GM23338 (cell line): ENCODE measurements around the gene PRKAR1B.

Experiments used
- CTCF ChIP-seq, 2 experiments: fragments of 200-600 bp in 1 of 2; sonication (generic) in 1 of 2; conservative IDR thresholded peaks; 2 replicates each; pipeline versions ENCODE4 v1.5.1 to v1.6.1; 2016 to 2017; ENCODE audit warnings: antibody characterized with exemption in 2 of 2, low read depth in 2 of 2, mild to moderate bottlenecking in 2 of 2, moderate library complexity in 1 of 2
- EZH2phosphoT487 ChIP-seq: fragments of 200-600 bp; sonication (generic); IDR thresholded peaks from one replicate; pipeline ENCODE4 v1.8.1; 2018; ENCODE audit warnings: antibody characterized with exemption; ENCODE audit not compliant: unreplicated experiment
- JUNB ChIP-seq: IDR thresholded peaks from one replicate; pipeline ENCODE4 v1.6.1; 2016; ENCODE audit warnings: antibody characterized with exemption; ENCODE audit not compliant: unreplicated experiment
- POLR2AphosphoS5 ChIP-seq: IDR thresholded peaks from 2 replicates; pipeline ENCODE4 v1.6.1; 2016; ENCODE audit warnings: antibody characterized with exemption, low read depth
- TF ChIP-seq, protein P1 (sequence below): IDR thresholded peaks from one replicate; pipeline ENCODE4 v1.6.1; 2018; ENCODE audit warnings: antibody characterized with exemption; ENCODE audit not compliant: unreplicated experiment

GRCh38 chr7:589781-590575 lies 137.1 kb downstream of the PRKAR1B start:
- TF ChIP-seq CTCF (conservative IDR thresholded peaks at IDR 0.05; ENCODE audit: low read depth in 2 of 2) (no peak), POLR2AphosphoS5 (no peak), EZH2phosphoT487 (no peak), JUNB (no peak)
- TF ChIP-seq, protein P1, sequence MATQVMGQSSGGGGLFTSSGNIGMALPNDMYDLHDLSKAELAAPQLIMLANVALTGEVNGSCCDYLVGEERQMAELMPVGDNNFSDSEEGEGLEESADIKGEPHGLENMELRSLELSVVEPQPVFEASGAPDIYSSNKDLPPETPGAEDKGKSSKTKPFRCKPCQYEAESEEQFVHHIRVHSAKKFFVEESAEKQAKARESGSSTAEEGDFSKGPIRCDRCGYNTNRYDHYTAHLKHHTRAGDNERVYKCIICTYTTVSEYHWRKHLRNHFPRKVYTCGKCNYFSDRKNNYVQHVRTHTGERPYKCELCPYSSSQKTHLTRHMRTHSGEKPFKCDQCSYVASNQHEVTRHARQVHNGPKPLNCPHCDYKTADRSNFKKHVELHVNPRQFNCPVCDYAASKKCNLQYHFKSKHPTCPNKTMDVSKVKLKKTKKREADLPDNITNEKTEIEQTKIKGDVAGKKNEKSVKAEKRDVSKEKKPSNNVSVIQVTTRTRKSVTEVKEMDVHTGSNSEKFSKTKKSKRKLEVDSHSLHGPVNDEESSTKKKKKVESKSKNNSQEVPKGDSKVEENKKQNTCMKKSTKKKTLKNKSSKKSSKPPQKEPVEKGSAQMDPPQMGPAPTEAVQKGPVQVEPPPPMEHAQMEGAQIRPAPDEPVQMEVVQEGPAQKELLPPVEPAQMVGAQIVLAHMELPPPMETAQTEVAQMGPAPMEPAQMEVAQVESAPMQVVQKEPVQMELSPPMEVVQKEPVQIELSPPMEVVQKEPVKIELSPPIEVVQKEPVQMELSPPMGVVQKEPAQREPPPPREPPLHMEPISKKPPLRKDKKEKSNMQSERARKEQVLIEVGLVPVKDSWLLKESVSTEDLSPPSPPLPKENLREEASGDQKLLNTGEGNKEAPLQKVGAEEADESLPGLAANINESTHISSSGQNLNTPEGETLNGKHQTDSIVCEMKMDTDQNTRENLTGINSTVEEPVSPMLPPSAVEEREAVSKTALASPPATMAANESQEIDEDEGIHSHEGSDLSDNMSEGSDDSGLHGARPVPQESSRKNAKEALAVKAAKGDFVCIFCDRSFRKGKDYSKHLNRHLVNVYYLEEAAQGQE: no peak
